ENCODE measurements around the gene MAD1L1. TPM values are rescaled to one million over a fixed set of nuclear protein-coding genes. Genes with fewer than 3 reads are reported as not detected.

Gene MAD1L1
- total and polyA plus RNA-seq, 8 donors = 12.8 to 469 (median 27.3) TPM

- Histone ChIP-seq H3K36me3 (peaks cover 16 to 55% (median 52%) of the 10 kb centered on the region in 4 donors), H3K4me3 (no peak overlapping the region), H3K27me3 (no peaks in the 10 kb centered on the region), H3K9me3 (no peaks in the 10 kb centered on the region), H3K27ac (no peak overlapping the region), H3K4me1 (peaks cover 0 to 11% (median 2%) of the 10 kb centered on the region in 4 donors)
- no peak for DNase-seq
- WGBS, 5 donors = 91 to 98% (median 95%) methylated on average over 9 to 32 of the region's 32 CpGs
- intact Hi-C loops (cut with DNase I; ENCODE audit: low total_unique reads) = no loop called here
- TF ChIP-seq POLR2A (IDR thresholded peaks at IDR 0.05) (no peak), CTCF (IDR thresholded peaks at IDR 0.05) (no peak), POLR2AphosphoS5 (IDR thresholded peaks at IDR 0.05) (no peak), EP300 (IDR thresholded peaks at IDR 0.05) (no peak)
Measured at GRCh38 chr7:2253525-2254244, 20.9 kb upstream of the MAD1L1 start.

GRCh38 chr7:2253021-2253420 is 20.3 kb upstream of the MAD1L1 start:
- Histone ChIP-seq H3K27me3 (no peaks in the 10 kb centered on the region), H3K4me1 (peaks cover 0 to 17% (median 2%) of the 10 kb centered on the region in 4 donors), H3K9me3 (no peaks in the 10 kb centered on the region), H3K4me3 (no peak overlapping the region), H3K36me3 (peaks cover 16 to 50% (median 49%) of the 10 kb centered on the region in 4 donors), H3K27ac (no peak overlapping the region)
- TF ChIP-seq POLR2AphosphoS5 (IDR thresholded peaks at IDR 0.05) = no peak
- TF ChIP-seq POLR2A (IDR thresholded peaks at IDR 0.05) = no peak
- no peak for TF ChIP-seq EP300 (IDR thresholded peaks at IDR 0.05)
- no peak for TF ChIP-seq CTCF (IDR thresholded peaks at IDR 0.05)
- DNase-seq = no peak
- 92 to 98% (median 96%) methylated on average over 9 of the region's 9 CpGs for WGBS, 5 donors
- intact Hi-C loops (cut with DNase I; ENCODE audit: low total_unique reads) = no loop called here

- Histone ChIP-seq H3K4me1 (peaks cover 0 to 17% (median 2%) of the 10 kb centered on the region in 4 donors), H3K9me3 (no peaks in the 10 kb centered on the region), H3K4me3 (no peak overlapping the region), H3K36me3 (peaks cover 16 to 44% (median 42%) of the 10 kb centered on the region in 4 donors), H3K27me3 (no peaks in the 10 kb centered on the region), H3K27ac (no peak overlapping the region)
- DNase-seq = no peak
- WGBS, 5 donors = 81 to 91% (median 89%) methylated on average over 16 to 24 of the region's 24 CpGs
- TF ChIP-seq POLR2AphosphoS5 (IDR thresholded peaks at IDR 0.05) (no peak), EP300 (IDR thresholded peaks at IDR 0.05) (no peak), POLR2A (IDR thresholded peaks at IDR 0.05) (no peak), CTCF (IDR thresholded peaks at IDR 0.05) (no peak)
- intact Hi-C loops (cut with DNase I; ENCODE audit: low total_unique reads) = no loop called here
Measured at GRCh38 chr7:2251841-2252771, 19.4 kb upstream of the MAD1L1 start.

GRCh38 chr7:2251381-2251780 is 18.6 kb upstream of the MAD1L1 start:
- H3K36me3 ChIP-seq = peaks cover 15 to 36% (median 35%) of the 10 kb centered on the region in 4 donors
- no peak overlapping the region for H3K27ac ChIP-seq
- H3K4me3 ChIP-seq = no peak overlapping the region
- no peaks in the 10 kb centered on the region for H3K9me3 ChIP-seq
- H3K27me3 ChIP-seq = no peaks in the 10 kb centered on the region
- H3K4me1 ChIP-seq = peaks cover 0 to 19% (median 2%) of the 10 kb centered on the region in 4 donors
- intact Hi-C loops (cut with DNase I; ENCODE audit: low total_unique reads) = no loop called here
- TF ChIP-seq CTCF (IDR thresholded peaks at IDR 0.05) = no peak
- no peak for TF ChIP-seq EP300 (IDR thresholded peaks at IDR 0.05)
- no peak for DNase-seq
- WGBS, 5 donors = 79 to 82% (median 81%) methylated on average over 9 to 10 of the region's 10 CpGs
